HG03565 (cell line): ENCODE results near the gene CRK.
A peak's percentile ranks its signal among the peaks of the same experiment; 100 is the strongest.
"Not testable (repeated sequence)": the region's sequence is repeated elsewhere in the genome, so short reads cannot be mapped to it uniquely, and the experiment has no call there.

Experiments used
- ATAC-seq: cut with Tn5 transposase; IDR thresholded peaks from one replicate; pipeline ENCODE4 v1.9.1; 2021; ENCODE audit warnings: mild to moderate bottlenecking, moderate library complexity; ENCODE audit not compliant: unreplicated experiment

CRK gene

GRCh38 chr17:1467898-1468492, 12.0 kb upstream of the CRK start:
- no peak for ATAC-seq

- no peak for ATAC-seq
Measured at GRCh38 chr17:1467258-1467657, 11.2 kb upstream of the CRK start.

GRCh38 chr17:1464186-1464585, 8.2 kb upstream of the CRK start:
- no peak for ATAC-seq

GRCh38 chr17:1462164-1463112, 6.4 kb upstream of the CRK start:
- ATAC-seq: no peak

GRCh38 chr17:1461198-1461944, 5.3 kb upstream of the CRK start:
- no peak for ATAC-seq

GRCh38 chr17:1460233-1460632, 4.2 kb upstream of the CRK start:
- ATAC-seq: no peak

- peak; percentile 13 for ATAC-seq
Measured at GRCh38 chr17:1455291-1455796, 688 bp downstream of the CRK start.

- ATAC-seq: no peak
Measured at GRCh38 chr17:1454541-1454940, 1.5 kb downstream of the CRK start.

- not testable (repeated sequence) for ATAC-seq
Measured at GRCh38 chr17:1453694-1454093, 2.3 kb downstream of the CRK start.

- no peak for ATAC-seq
Measured at GRCh38 chr17:1452836-1453235, 3.2 kb downstream of the CRK start.

- not testable (repeated sequence) for ATAC-seq
Measured at GRCh38 chr17:1450261-1450660, 5.8 kb downstream of the CRK start.

GRCh38 chr17:1449412-1449967, 6.5 kb downstream of the CRK start:
- no peak for ATAC-seq

- ATAC-seq: no peak
Measured at GRCh38 chr17:1447052-1447451, 9.0 kb downstream of the CRK start.

GRCh38 chr17:1446201-1446600, 9.8 kb downstream of the CRK start:
- no peak for ATAC-seq

- ATAC-seq: not testable (repeated sequence)
Measured at GRCh38 chr17:1445695-1446094, 10.3 kb downstream of the CRK start.

GRCh38 chr17:1442721-1443120, 13.3 kb downstream of the CRK start:
- not testable (repeated sequence) for ATAC-seq

GRCh38 chr17:1442187-1442586, 13.8 kb downstream of the CRK start:
- ATAC-seq: no peak

GRCh38 chr17:1440921-1441320, 15.1 kb downstream of the CRK start:
- ATAC-seq: no peak

GRCh38 chr17:1438593-1439083, 17.4 kb downstream of the CRK start:
- no peak for ATAC-seq

GRCh38 chr17:1435326-1435725, 20.7 kb downstream of the CRK start:
- no peak for ATAC-seq

GRCh38 chr17:1434150-1434549, 21.9 kb downstream of the CRK start:
- ATAC-seq: no peak
